Subcutaneous adipose tissue (tissue), 4 donors: ENCODE measurements around the gene IFITM2. TPM values are rescaled to one million over a fixed set of nuclear protein-coding genes. Genes with fewer than 3 reads are reported as not detected.

Source experiments
- total RNA-seq, 4 donors: library from RNA; depleted of rRNA; stranded (reverse); fragments of >200 nt; gene quantifications; one replicate each; pipeline ENCODE4 v1.1.0, GENCODE V29; 2016
- TF ChIP-seq, protein P1 (sequence below): fragments of 450-650 bp; IDR thresholded peaks from one replicate; pipeline ENCODE4 v1.5.1; 2016; ENCODE audit warnings: low read depth, mild to moderate bottlenecking, control low read depth, antibody characterized with exemption, moderate library complexity

Gene IFITM2
- total RNA-seq, 4 donors from 2014 or later = 116 to 171 (median 144) TPM

DNA sequence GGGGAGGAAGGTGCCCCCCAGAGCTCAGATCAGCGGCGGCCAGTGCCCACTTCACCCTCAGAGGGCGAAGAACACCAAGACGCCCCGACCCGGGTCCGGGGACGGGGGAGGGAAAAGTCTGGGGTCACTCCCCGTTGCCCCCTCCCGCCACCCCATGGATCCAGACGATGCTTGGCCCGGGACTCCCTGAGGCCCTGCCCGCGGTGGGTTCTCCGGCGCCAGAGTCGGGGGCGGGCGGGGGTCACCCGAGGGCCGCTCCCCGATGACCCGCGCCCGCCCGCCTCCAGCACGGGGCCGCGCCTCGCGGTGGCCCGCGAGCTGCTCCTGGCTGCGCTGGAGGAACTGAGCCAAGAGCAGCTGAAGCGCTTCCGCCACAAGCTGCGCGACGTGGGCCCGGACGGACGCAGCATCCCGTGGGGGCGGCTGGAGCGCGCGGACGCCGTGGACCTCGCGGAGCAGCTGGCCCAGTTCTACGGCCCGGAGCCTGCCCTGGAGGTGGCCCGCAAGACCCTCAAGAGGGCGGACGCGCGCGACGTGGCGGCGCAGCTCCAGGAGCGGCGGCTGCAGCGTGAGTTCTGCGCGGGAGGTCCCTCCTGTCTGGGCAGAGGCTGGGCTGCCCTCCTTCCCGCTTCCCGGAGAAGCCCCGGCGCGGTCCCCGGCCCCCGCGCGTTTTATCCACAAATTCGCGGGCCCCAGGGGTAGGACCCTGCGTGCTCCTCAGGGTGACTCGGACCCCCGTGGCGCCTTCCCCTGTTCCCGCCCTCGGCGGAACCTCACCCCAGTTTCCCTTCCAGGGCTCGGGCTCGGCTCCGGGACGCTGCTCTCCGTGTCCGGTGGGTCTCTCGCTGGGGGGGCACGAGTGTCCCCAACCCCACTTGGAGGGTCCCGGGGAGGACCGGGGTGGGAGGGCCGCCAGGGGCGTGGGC is 28.3 kb upstream of the IFITM2 start:
- TF ChIP-seq, protein P1, sequence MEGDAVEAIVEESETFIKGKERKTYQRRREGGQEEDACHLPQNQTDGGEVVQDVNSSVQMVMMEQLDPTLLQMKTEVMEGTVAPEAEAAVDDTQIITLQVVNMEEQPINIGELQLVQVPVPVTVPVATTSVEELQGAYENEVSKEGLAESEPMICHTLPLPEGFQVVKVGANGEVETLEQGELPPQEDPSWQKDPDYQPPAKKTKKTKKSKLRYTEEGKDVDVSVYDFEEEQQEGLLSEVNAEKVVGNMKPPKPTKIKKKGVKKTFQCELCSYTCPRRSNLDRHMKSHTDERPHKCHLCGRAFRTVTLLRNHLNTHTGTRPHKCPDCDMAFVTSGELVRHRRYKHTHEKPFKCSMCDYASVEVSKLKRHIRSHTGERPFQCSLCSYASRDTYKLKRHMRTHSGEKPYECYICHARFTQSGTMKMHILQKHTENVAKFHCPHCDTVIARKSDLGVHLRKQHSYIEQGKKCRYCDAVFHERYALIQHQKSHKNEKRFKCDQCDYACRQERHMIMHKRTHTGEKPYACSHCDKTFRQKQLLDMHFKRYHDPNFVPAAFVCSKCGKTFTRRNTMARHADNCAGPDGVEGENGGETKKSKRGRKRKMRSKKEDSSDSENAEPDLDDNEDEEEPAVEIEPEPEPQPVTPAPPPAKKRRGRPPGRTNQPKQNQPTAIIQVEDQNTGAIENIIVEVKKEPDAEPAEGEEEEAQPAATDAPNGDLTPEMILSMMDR = no peak

DNA sequence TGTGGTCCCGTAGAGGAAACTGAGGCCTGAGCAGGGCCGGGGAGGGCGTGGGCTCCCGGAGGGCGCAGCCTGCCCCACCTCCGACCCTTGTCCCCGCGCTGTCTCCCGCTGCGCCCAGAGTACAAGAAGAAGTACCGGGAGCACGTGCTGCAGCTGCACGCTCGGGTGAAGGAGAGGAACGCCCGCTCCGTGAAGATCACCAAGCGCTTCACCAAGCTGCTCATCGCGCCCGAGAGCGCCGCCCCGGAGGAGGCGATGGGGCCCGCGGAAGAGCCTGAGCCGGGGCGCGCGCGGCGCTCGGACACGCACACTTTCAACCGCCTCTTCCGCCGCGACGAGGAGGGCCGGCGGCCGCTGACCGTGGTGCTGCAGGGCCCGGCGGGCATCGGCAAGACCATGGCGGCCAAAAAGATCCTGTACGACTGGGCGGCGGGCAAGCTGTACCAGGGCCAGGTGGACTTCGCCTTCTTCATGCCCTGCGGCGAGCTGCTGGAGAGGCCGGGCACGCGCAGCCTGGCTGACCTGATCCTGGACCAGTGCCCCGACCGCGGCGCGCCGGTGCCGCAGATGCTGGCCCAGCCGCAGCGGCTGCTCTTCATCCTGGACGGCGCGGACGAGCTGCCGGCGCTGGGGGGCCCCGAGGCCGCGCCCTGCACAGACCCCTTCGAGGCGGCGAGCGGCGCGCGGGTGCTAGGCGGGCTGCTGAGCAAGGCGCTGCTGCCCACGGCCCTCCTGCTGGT is 27.5 kb upstream of the IFITM2 start:
- TF ChIP-seq, protein P1 = no peak

DNA sequence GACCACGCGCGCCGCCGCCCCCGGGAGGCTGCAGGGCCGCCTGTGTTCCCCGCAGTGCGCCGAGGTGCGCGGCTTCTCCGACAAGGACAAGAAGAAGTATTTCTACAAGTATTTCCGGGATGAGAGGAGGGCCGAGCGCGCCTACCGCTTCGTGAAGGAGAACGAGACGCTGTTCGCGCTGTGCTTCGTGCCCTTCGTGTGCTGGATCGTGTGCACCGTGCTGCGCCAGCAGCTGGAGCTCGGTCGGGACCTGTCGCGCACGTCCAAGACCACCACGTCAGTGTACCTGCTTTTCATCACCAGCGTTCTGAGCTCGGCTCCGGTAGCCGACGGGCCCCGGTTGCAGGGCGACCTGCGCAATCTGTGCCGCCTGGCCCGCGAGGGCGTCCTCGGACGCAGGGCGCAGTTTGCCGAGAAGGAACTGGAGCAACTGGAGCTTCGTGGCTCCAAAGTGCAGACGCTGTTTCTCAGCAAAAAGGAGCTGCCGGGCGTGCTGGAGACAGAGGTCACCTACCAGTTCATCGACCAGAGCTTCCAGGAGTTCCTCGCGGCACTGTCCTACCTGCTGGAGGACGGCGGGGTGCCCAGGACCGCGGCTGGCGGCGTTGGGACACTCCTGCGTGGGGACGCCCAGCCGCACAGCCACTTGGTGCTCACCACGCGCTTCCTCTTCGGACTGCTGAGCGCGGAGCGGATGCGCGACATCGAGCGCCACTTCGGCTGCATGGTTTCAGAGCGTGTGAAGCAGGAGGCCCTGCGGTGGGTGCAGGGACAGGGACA is 26.7 kb upstream of the IFITM2 start:
- TF ChIP-seq, protein P1 = no peak

DNA sequence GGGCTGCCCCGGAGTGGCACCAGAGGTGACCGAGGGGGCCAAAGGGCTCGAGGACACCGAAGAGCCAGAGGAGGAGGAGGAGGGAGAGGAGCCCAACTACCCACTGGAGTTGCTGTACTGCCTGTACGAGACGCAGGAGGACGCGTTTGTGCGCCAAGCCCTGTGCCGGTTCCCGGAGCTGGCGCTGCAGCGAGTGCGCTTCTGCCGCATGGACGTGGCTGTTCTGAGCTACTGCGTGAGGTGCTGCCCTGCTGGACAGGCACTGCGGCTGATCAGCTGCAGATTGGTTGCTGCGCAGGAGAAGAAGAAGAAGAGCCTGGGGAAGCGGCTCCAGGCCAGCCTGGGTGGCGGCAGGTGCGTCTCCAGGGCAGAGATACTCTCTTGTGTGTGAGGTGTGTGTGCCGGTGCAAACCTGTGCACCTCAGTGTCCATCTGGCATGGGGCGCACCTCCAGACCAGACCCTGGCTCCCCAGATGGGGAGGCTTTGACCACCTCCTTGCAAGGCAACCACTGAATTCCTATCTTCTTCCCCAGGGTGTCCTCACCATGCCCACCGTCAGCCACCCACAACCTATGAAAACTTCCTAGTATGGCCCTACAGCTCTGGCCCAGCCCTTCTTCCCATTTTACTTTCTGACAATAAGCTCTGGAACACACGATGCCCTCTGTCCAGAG is 26.0 kb upstream of the IFITM2 start:
- TF ChIP-seq, protein P1 = no peak

DNA sequence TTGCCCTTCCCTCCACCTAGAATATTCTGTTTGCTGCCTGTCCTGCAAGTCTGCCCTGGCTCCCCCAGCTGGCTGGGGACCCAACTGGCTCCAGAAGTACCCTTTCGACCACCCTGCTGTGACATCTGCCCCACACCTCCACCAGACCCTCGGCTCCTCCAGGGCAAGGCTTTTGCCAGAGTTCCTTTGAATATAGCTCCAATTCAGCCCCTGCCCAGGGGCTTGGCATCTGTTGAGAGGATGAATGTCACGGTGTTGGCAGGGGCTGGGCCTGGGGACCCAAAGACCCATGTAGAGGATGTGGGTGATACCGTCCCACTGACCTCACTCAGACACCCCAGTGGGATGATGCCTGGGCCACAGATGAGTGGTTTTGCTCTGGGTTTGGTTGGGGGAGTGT is 25.4 kb upstream of the IFITM2 start:
- TF ChIP-seq, protein P1 = no peak

DNA sequence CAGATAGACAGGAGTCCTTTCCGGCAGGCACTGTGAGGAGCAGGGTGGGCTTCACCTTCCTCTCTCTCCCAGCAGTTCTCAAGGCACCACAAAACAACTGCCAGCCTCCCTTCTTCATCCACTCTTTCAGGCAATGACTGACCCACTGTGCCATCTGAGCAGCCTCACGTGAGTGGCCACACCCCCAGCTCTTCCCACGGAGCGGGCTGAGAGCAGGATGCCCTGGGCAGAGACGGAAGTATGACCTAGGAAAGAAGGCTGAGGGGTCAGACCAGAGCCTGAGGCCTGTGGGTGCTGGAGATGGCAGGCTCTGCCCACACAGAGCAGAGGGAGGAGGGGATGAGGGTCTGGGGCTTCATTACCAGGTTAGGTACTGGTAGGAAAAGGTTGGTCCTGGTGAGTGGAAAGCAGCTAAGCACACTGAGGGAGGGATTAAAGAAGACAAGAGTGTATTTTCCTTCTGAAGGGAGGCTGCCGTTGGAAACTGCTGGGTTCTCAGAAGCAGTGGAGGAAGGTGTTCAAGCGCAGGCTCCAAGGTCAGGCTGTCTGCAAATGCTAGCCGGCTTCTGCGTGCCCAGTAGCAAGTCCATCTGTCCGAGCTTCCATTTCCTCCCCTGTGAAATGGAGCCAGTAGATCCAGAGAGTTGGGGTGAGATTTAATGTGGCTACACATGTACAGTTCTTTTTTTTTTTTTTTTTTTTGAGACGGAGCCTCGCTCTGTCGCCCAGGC is 24.8 kb upstream of the IFITM2 start:
- TF ChIP-seq, protein P1 = no peak
